ENCODE measurements around the gene AAMDC. TPM values are rescaled to one million over a fixed set of nuclear protein-coding genes. Genes with fewer than 3 reads are reported as not detected.

AAMDC gene
- 27.9 and 28.9 TPM in 2 replicates for total RNA-seq

DNA sequence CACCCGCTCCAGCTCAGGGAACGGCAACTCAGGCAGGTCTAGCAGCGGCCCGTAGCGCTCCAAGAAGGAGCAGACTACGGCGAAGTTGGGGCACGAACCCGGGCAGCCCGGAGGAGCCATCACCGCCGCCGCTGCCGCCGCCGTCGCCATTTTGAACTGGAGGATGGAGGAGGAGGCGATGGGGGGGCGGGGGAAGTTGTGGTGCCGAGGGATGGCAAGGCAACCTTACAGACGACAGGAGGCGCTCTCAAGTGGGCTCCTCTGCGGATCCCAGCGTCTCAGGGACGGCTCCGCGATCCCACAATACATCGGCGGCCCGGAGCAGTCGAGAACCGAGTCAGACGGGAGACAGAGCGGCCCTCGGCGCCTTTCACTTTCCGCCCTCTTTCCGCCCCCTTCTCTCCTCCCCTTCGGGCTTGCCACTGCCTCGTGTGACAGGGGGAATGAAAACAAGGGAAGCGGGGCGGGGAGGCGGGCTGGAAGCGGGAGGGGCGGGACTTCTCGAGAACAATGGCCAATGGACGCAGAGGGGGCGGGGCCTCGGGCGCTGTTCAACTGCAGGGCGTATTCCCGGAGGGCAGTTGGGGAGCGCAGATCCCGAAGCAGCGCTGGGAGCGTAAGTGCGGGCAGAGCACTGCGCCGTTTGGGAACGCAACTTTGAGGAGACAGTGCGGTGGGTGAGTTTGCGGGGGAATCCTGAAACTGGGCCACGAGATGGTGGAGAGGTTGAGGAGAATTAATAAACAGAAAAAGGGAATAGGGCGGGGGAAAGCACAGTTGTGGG lies at the start of gene AAMDC, which contains the start of gene RSF1:
Gene AAMDC (plus strand): TSS at position 580 of the 784 bp plus-strand sequence. CDS start 21,353 bp downstream, outside the sequence.
Gene RSF1 (minus strand): TSS at position 158 of the 784 bp plus-strand sequence. CDS start 8 bp downstream, at position 150.

Other genes starting within 250 kb of the AAMDC start
- gene AQP11, start 231.2 kb upstream of the AAMDC start, total RNA-seq = 2.5 and 9.1 TPM in 2 replicates
- 159 and 170 TPM in 2 replicates for gene CLNS1A, start 183.3 kb upstream of the AAMDC start, total RNA-seq
- gene RSF1, start 422 bp upstream of the AAMDC start, total RNA-seq = 42.0 and 49.2 TPM in 2 replicates
- gene INTS4, start 173.5 kb downstream of the AAMDC start, total RNA-seq = 40.6 and 42.6 TPM in 2 replicates
- gene KCTD14, start 202.1 kb downstream of the AAMDC start, total RNA-seq = 0.62 and 1.00 TPM in 2 replicates
- gene THRSP, start 242.7 kb downstream of the AAMDC start, total RNA-seq = not detected in 2 replicates

Data from uterine smooth muscle cell (primary cell).